Measurements from ENCODE around the gene GZMA.
"Not testable (repeated sequence)": the region's sequence is repeated elsewhere in the genome, so short reads cannot be mapped to it uniquely, and the experiment has no call there.

GZMA gene

GRCh38 chr5:55102348-55102747, at the start of gene GZMA:
GZMA (plus strand) TSS chr5:55102646; CDS start chr5:55102683, 37 bp downstream.
- DNase-seq (ENCODE audit: low spot score) = no peak

- DNase-seq (ENCODE audit: low spot score) = no peak
Observed at GRCh38 chr5:55055183-55055582, 47.3 kb upstream of the GZMA start.

- no peak for DNase-seq (ENCODE audit: low spot score)
Observed at GRCh38 chr5:55062039-55062779, 40.2 kb upstream of the GZMA start.

- DNase-seq (ENCODE audit: low spot score) = no peak
Observed at GRCh38 chr5:55063220-55063863, 39.1 kb upstream of the GZMA start.

- DNase-seq (ENCODE audit: low spot score) = no peak
Observed at GRCh38 chr5:55063899-55064298, 38.5 kb upstream of the GZMA start.

GRCh38 chr5:55064523-55064922, 37.9 kb upstream of the GZMA start:
- no peak for DNase-seq (ENCODE audit: low spot score)

- DNase-seq (ENCODE audit: low spot score) = no peak
Observed at GRCh38 chr5:55066277-55066676, 36.2 kb upstream of the GZMA start.

- no peak for DNase-seq (ENCODE audit: low spot score)
Observed at GRCh38 chr5:55070968-55071367, 31.5 kb upstream of the GZMA start.

- no peak for DNase-seq (ENCODE audit: low spot score)
Observed at GRCh38 chr5:55071413-55071812, 31.0 kb upstream of the GZMA start.

- no peak for DNase-seq (ENCODE audit: low spot score)
Observed at GRCh38 chr5:55072666-55073065, 29.8 kb upstream of the GZMA start.

- no peak for DNase-seq (ENCODE audit: low spot score)
Observed at GRCh38 chr5:55073211-55073610, 29.2 kb upstream of the GZMA start.

GRCh38 chr5:55081541-55081940, 20.9 kb upstream of the GZMA start:
- no peak for DNase-seq (ENCODE audit: low spot score)

- not testable (repeated sequence) for DNase-seq (ENCODE audit: low spot score)
Observed at GRCh38 chr5:55089301-55089700, 13.1 kb upstream of the GZMA start.

- DNase-seq (ENCODE audit: low spot score) = not testable (repeated sequence)
Observed at GRCh38 chr5:55091011-55091410, 11.4 kb upstream of the GZMA start.

GRCh38 chr5:55096182-55096581, 6.3 kb upstream of the GZMA start:
- DNase-seq (ENCODE audit: low spot score) = no peak

- DNase-seq (ENCODE audit: low spot score) = no peak
Observed at GRCh38 chr5:55096861-55097260, 5.6 kb upstream of the GZMA start.

- DNase-seq (ENCODE audit: low spot score) = not testable (repeated sequence)
Observed at GRCh38 chr5:55101148-55101547, 1.3 kb upstream of the GZMA start.

GRCh38 chr5:55101556-55102276, 730 bp upstream of the GZMA start:
- DNase-seq (ENCODE audit: low spot score) = no peak

GRCh38 chr5:55104036-55104772, 1.8 kb downstream of the GZMA start:
- no peak for DNase-seq (ENCODE audit: low spot score)

GRCh38 chr5:55104946-55105701, 2.7 kb downstream of the GZMA start:
- DNase-seq (ENCODE audit: low spot score) = no peak

GRCh38 chr5:55105976-55106375, 3.5 kb downstream of the GZMA start:
- not testable (repeated sequence) for DNase-seq (ENCODE audit: low spot score)

GRCh38 chr5:55108661-55109060, 6.2 kb downstream of the GZMA start:
- no peak for DNase-seq (ENCODE audit: low spot score)

Data from D341Med (cell line).